ENCODE data around the gene GMPR2.

The GMPR2 gene

GRCh38 chr14:24250354-24250753 lies 17.6 kb downstream of the GMPR2 start:
- Histone ChIP-seq H3K9ac (ENCODE audit: low read length) (no peak overlapping the region), H3K27ac (ENCODE audit: low read length, poor library complexity, severe bottlenecking) (no peak overlapping the region), H2BK5ac (ENCODE audit: low read depth, low read length, poor library complexity, severe bottlenecking) (no peak overlapping the region), H3K27me3 (ENCODE audit: control insufficient read depth in 1 of 2, insufficient read depth in 1 of 2, low read length in 2 of 2) (no peaks in the 10 kb centered on the region), H3K4ac (ENCODE audit: low read depth in 1 of 2, low read length in 2 of 2) (no peak overlapping the region), H3K4me1 (ENCODE audit: control insufficient read depth, insufficient read depth, low read depth, low read length) (peaks cover 8% of the 10 kb centered on the region), H4K91ac (ENCODE audit: low read length) (no peak overlapping the region), H2AK5ac (ENCODE audit: low read length, severe bottlenecking) (no peak overlapping the region), H2BK12ac (ENCODE audit: low read length in 2 of 2) (no peak overlapping the region), H3K23ac (ENCODE audit: low read length in 2 of 2) (no peak overlapping the region), H3K36me3 (ENCODE audit: control insufficient read depth in 1 of 2, insufficient read depth in 2 of 2, low read depth in 1 of 2, low read length in 2 of 2) (peaks cover 13 to 20% of the 10 kb centered on the region in 2 experiments), H3K79me1 (replicated peaks; ENCODE audit: low read length, poor library complexity, severe bottlenecking) (no peaks in the 10 kb centered on the region), H3K18ac (ENCODE audit: low read depth in 1 of 2, low read length in 2 of 2) (no peak overlapping the region), H2BK120ac (ENCODE audit: low read depth, low read length) (no peak overlapping the region), H2BK15ac (ENCODE audit: low read depth, poor library complexity, severe bottlenecking) (no peak overlapping the region), H3K4me2 (ENCODE audit: low read length, poor library complexity, severe bottlenecking) (no peak overlapping the region), H3K9me3 (ENCODE audit: control insufficient read depth, low read length) (no peaks in the 10 kb centered on the region), H3K4me3 (ENCODE audit: insufficient read depth in 1 of 2, low read depth in 1 of 2, low read length in 2 of 2) (no peak overlapping the region), H2AFZ (ENCODE audit: low read depth, low read length) (no peak overlapping the region), H4K8ac (ENCODE audit: low read length) (no peak overlapping the region), H3K14ac (ENCODE audit: low read length in 2 of 2) (no peak overlapping the region)
- no peak for DNase-seq
- WGBS, result 71% methylated on average over 4 of the region's 4 CpGs

DNA sequence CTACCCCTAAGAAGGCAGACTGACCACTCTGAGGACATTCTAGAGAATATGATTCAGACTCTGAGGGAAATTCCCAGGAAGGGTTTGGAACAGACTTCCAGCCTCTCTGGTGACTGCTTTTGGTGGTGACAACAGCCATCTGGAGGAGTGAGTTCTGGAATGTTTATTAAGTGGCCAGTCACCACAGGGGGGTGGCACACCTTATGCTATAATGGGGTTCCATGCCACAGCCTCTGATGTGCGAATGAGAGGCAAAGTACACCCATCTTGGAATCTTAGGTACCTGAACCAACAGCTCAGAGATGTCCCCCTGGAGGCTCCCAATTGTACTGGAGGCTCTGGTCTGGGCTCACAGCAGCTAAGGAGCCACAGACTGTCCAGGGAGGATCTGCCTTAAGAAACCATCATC lies 19.2 kb downstream of the GMPR2 start:
- no peak overlapping the region for H2BK5ac ChIP-seq (ENCODE audit: low read depth, low read length, poor library complexity, severe bottlenecking)
- no peak overlapping the region for H3K9ac ChIP-seq (ENCODE audit: low read length)
- peaks cover 8% of the 10 kb centered on the region for H3K4me1 ChIP-seq (ENCODE audit: control insufficient read depth, insufficient read depth, low read depth, low read length)
- no peak overlapping the region for H3K27ac ChIP-seq (ENCODE audit: low read length, poor library complexity, severe bottlenecking)
- H4K8ac ChIP-seq (ENCODE audit: low read length), result no peak overlapping the region
- H3K36me3 ChIP-seq (ENCODE audit: control insufficient read depth in 1 of 2, insufficient read depth in 2 of 2, low read depth in 1 of 2, low read length in 2 of 2), result peaks cover 18 to 22% of the 10 kb centered on the region in 2 experiments
- H3K9me3 ChIP-seq (ENCODE audit: control insufficient read depth, low read length), result no peaks in the 10 kb centered on the region
- no peak overlapping the region for H4K91ac ChIP-seq (ENCODE audit: low read length)
- no peak overlapping the region for H2AK5ac ChIP-seq (ENCODE audit: low read length, severe bottlenecking)
- H3K4me3 ChIP-seq (ENCODE audit: insufficient read depth in 1 of 2, low read depth in 1 of 2, low read length in 2 of 2), result no peak overlapping the region
- no peak overlapping the region for H3K18ac ChIP-seq (ENCODE audit: low read depth in 1 of 2, low read length in 2 of 2)
- H2BK15ac ChIP-seq (ENCODE audit: low read depth, poor library complexity, severe bottlenecking), result no peak overlapping the region
- no peaks in the 10 kb centered on the region for H3K79me1 ChIP-seq (replicated peaks; ENCODE audit: low read length, poor library complexity, severe bottlenecking)
- H3K14ac ChIP-seq (ENCODE audit: low read length in 2 of 2), result no peak overlapping the region
- no peak overlapping the region for H2BK12ac ChIP-seq (ENCODE audit: low read length in 2 of 2)
- H3K4me2 ChIP-seq (ENCODE audit: low read length, poor library complexity, severe bottlenecking), result no peak overlapping the region
- no peak overlapping the region for H3K4ac ChIP-seq (ENCODE audit: low read depth in 1 of 2, low read length in 2 of 2)
- DNase-seq, result peak; percentile 78
- no peak overlapping the region for H3K23ac ChIP-seq (ENCODE audit: low read length in 2 of 2)
- WGBS, result 73% methylated on average over 1 of the region's 1 CpG
- no peak overlapping the region for H2AFZ ChIP-seq (ENCODE audit: low read depth, low read length)
- no peaks in the 10 kb centered on the region for H3K27me3 ChIP-seq (ENCODE audit: control insufficient read depth in 1 of 2, insufficient read depth in 1 of 2, low read length in 2 of 2)
- H2BK120ac ChIP-seq (ENCODE audit: low read depth, low read length), result no peak overlapping the region

- H3K18ac ChIP-seq (ENCODE audit: low read depth in 1 of 2, low read length in 2 of 2), result no peak overlapping the region
- H2AFZ ChIP-seq (ENCODE audit: low read depth, low read length), result no peak overlapping the region
- H3K14ac ChIP-seq (ENCODE audit: low read length in 2 of 2), result no peak overlapping the region
- no peak overlapping the region for H3K4ac ChIP-seq (ENCODE audit: low read depth in 1 of 2, low read length in 2 of 2)
- H3K27me3 ChIP-seq (ENCODE audit: control insufficient read depth in 1 of 2, insufficient read depth in 1 of 2, low read length in 2 of 2), result no peaks in the 10 kb centered on the region
- H3K27ac ChIP-seq (ENCODE audit: low read length, poor library complexity, severe bottlenecking), result no peak overlapping the region
- H2BK5ac ChIP-seq (ENCODE audit: low read depth, low read length, poor library complexity, severe bottlenecking), result no peak overlapping the region
- H2BK12ac ChIP-seq (ENCODE audit: low read length in 2 of 2), result no peak overlapping the region
- peaks cover 8% of the 10 kb centered on the region for H3K4me1 ChIP-seq (ENCODE audit: control insufficient read depth, insufficient read depth, low read depth, low read length)
- peak overlapping the region; percentile 39 for H4K8ac ChIP-seq (ENCODE audit: low read length)
- H2BK120ac ChIP-seq (ENCODE audit: low read depth, low read length), result no peak overlapping the region
- no peak overlapping the region for H3K4me2 ChIP-seq (ENCODE audit: low read length, poor library complexity, severe bottlenecking)
- DNase-seq, result no peak
- H3K9me3 ChIP-seq (ENCODE audit: control insufficient read depth, low read length), result no peaks in the 10 kb centered on the region
- H3K79me1 ChIP-seq (replicated peaks; ENCODE audit: low read length, poor library complexity, severe bottlenecking), result no peaks in the 10 kb centered on the region
- no peak overlapping the region for H3K23ac ChIP-seq (ENCODE audit: low read length in 2 of 2)
- no peak overlapping the region for H3K4me3 ChIP-seq (ENCODE audit: insufficient read depth in 1 of 2, low read depth in 1 of 2, low read length in 2 of 2)
- H2BK15ac ChIP-seq (ENCODE audit: low read depth, poor library complexity, severe bottlenecking), result no peak overlapping the region
- WGBS, result 87% methylated on average over 11 of the region's 11 CpGs
- H4K91ac ChIP-seq (ENCODE audit: low read length), result no peak overlapping the region
- no peak overlapping the region for H3K9ac ChIP-seq (ENCODE audit: low read length)
- no peak overlapping the region for H2AK5ac ChIP-seq (ENCODE audit: low read length, severe bottlenecking)
- H3K36me3 ChIP-seq (ENCODE audit: control insufficient read depth in 1 of 2, insufficient read depth in 2 of 2, low read depth in 1 of 2, low read length in 2 of 2), result peaks cover 18 to 22% of the 10 kb centered on the region in 2 experiments
Measured at GRCh38 chr14:24252289-24253124, 19.8 kb downstream of the GMPR2 start.

- no peak overlapping the region for H2BK15ac ChIP-seq (ENCODE audit: low read depth, poor library complexity, severe bottlenecking)
- 89% methylated on average over 7 of the region's 7 CpGs for WGBS
Measured at GRCh38 chr14:24253936-24254335, 21.2 kb downstream of the GMPR2 start.

More at GRCh38 chr14:24253936-24254335, 21.2 kb downstream of the GMPR2 start:
- H3K9ac ChIP-seq (ENCODE audit: low read length), result no peak overlapping the region
- no peak overlapping the region for H3K4me2 ChIP-seq (ENCODE audit: low read length, poor library complexity, severe bottlenecking)
- H3K36me3 ChIP-seq (ENCODE audit: control insufficient read depth in 1 of 2, insufficient read depth in 2 of 2, low read depth in 1 of 2, low read length in 2 of 2), result peaks cover 18 to 28% of the 10 kb centered on the region in 2 experiments
- H2BK5ac ChIP-seq (ENCODE audit: low read depth, low read length, poor library complexity, severe bottlenecking), result no peak overlapping the region
- no peak overlapping the region for H2BK12ac ChIP-seq (ENCODE audit: low read length in 2 of 2)
- no peak overlapping the region for H4K8ac ChIP-seq (ENCODE audit: low read length)
- H2AFZ ChIP-seq (ENCODE audit: low read depth, low read length), result no peak overlapping the region
- no peaks in the 10 kb centered on the region for H3K9me3 ChIP-seq (ENCODE audit: control insufficient read depth, low read length)
- no peak overlapping the region for H2BK120ac ChIP-seq (ENCODE audit: low read depth, low read length)
- H4K91ac ChIP-seq (ENCODE audit: low read length), result no peak overlapping the region
- H3K4me3 ChIP-seq (ENCODE audit: insufficient read depth in 1 of 2, low read depth in 1 of 2, low read length in 2 of 2), result no peak overlapping the region
- no peaks in the 10 kb centered on the region for H3K27me3 ChIP-seq (ENCODE audit: control insufficient read depth in 1 of 2, insufficient read depth in 1 of 2, low read length in 2 of 2)
- H3K4me1 ChIP-seq (ENCODE audit: control insufficient read depth, insufficient read depth, low read depth, low read length), result peaks cover 8% of the 10 kb centered on the region
- H3K4ac ChIP-seq (ENCODE audit: low read depth in 1 of 2, low read length in 2 of 2), result no peak overlapping the region
- H3K18ac ChIP-seq (ENCODE audit: low read depth in 1 of 2, low read length in 2 of 2), result no peak overlapping the region
- H3K14ac ChIP-seq (ENCODE audit: low read length in 2 of 2), result no peak overlapping the region
- H3K27ac ChIP-seq (ENCODE audit: low read length, poor library complexity, severe bottlenecking), result no peak overlapping the region
- DNase-seq, result no peak
- H3K79me1 ChIP-seq (replicated peaks; ENCODE audit: low read length, poor library complexity, severe bottlenecking), result no peaks in the 10 kb centered on the region
- no peak overlapping the region for H3K23ac ChIP-seq (ENCODE audit: low read length in 2 of 2)
- H2AK5ac ChIP-seq (ENCODE audit: low read length, severe bottlenecking), result no peak overlapping the region

Measured in mesenchymal stem cell (in vitro differentiated cells and primary cell).